Activated T-helper 9 cell treated with anti-CD3 and anti-CD28 coated beads, Interleukin-2, amount 50 U/mL, for 16 hours (primary cell): Measurements from ENCODE around the gene RAB24.
"Not testable (repeated sequence)": the region's sequence is repeated elsewhere in the genome, so short reads cannot be mapped to it uniquely, and the experiment has no call there.

Source experiments
- DNase-seq: peaks from one replicate; pipeline ENCODE4 v3.0.0-alpha.2; 2020; ENCODE audit warnings: low read depth

The RAB24 gene

GRCh38 chr5:177293819-177294581 lies 9.5 kb downstream of the RAB24 start:
- no peak for DNase-seq

- DNase-seq: no peak
These were observed 11.8 kb downstream of the RAB24 start for GRCh38 chr5:177291735-177292134.

- no peak for DNase-seq
These were observed 12.5 kb downstream of the RAB24 start for GRCh38 chr5:177290816-177291596.

GRCh38 chr5:177288191-177288590 lies 15.3 kb downstream of the RAB24 start:
- no peak for DNase-seq

DNA sequence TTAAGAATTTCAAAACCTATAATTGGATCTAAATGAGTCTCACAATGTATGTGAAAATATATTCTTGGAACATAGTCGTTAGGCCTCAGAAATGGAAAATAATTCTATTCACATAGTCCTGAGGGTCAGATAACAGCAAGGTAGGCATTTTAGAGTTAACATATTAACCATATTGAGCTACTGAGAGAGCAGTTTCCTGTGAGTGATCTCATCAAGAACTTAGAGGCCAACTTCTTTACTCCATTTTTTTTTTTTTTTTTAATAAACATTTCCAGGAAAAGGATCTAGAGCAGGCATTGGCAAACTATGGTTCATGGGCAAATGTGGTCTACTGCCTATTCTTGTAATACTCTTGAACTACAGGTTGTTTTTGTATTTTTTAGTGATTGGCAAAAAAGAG lies 26.6 kb downstream of the RAB24 start:
- DNase-seq: no peak

GRCh38 chr5:177275883-177276282 lies 27.6 kb downstream of the RAB24 start:
- no peak for DNase-seq

DNA sequence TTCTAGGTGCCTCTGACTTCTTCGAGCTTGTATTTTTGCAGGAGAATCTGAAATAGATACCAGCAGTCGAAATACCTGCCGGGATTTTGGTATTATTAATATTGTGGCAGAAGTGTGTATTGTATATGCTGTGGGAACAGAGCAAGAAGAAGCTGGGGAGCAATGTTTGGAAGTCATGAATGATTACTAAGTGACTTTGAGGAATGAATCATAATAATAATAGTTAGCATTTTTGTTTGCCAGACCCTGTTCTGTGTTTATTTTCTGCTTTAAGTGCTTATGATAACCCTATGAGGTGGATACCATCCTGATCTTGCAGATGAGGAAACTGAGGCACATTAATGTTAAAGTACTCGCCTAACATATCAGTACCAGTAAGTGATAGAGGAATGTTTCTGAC lies 32.4 kb downstream of the RAB24 start:
- DNase-seq: no peak

- DNase-seq: no peak
These were observed 32.9 kb downstream of the RAB24 start for GRCh38 chr5:177270653-177271052.

- DNase-seq: no peak
These were observed 33.5 kb downstream of the RAB24 start for GRCh38 chr5:177269976-177270375.

DNA sequence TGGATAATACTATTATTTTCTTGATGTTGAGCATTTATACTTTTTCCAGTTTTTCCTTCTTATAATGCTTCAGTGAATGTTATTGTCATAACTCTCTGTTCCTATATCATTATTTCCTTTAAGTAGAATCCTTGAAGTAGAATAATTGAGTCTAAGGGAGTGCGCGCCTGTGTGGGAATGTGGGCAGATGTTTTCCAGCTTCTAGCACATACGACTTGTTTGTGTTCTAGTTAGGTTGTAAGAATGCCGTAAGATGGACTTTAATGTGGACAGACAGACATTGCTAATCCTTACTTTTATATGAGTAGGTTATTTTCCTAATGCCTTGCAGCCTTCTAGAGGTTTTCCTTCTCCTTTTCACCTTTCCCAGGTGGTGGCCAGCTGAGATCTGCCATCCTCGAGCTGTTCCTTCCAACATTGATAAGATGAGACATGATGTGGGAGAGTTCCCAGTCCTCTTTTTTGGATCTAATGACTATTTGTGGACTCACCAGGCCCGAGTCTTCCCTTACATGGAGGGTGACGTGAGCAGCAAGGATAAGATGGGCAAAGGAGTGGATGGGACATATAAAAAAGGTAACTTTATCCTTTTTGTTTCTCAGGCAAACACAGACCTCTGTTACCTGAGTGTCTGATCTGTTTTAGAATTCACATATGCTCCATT lies 34.2 kb downstream of the RAB24 start:
- DNase-seq: no peak

DNA sequence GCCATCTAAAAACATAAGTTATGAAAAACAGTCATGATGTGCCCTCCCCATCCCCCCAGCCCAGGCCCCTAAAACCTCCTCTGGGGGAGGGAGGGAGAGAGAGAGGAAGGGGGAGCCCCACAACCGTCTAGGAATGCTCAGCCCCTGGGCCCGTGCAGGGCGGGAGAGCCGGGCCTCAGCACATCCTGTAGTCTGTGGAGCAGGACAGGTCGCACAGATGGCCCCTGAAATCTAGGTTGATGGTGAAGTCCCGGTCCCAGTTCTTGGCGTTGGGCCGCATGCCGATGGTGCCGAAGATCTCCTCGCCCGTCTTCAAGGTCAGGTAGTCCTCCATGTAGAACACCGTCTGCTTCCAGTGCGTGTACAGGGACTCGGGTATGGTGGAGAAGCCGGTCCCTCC lies 38.1 kb downstream of the RAB24 start:
- DNase-seq: no peak

DNA sequence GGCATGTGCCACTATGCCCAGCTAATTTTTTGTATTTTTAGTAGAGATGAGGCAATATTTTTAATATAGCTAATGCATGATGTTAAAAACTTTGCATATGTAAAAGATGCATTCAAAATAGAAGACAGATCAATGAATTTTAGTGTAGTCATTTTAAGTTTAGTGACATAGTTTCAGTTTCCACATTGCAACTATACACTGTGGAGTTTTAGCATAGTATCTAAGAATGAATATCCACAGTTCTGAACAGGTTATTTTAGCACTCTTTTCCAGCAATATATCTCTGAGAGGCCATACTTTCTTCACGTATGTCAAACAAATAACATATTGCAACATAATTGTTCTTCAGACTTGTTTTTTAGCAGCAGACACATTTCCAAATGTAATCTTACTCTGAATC lies 39.3 kb downstream of the RAB24 start:
- no peak for DNase-seq

GRCh38 chr5:177261510-177261909 lies 42.0 kb downstream of the RAB24 start:
- no peak for DNase-seq

GRCh38 chr5:177260961-177261360 lies 42.6 kb downstream of the RAB24 start:
- no peak for DNase-seq

DNA sequence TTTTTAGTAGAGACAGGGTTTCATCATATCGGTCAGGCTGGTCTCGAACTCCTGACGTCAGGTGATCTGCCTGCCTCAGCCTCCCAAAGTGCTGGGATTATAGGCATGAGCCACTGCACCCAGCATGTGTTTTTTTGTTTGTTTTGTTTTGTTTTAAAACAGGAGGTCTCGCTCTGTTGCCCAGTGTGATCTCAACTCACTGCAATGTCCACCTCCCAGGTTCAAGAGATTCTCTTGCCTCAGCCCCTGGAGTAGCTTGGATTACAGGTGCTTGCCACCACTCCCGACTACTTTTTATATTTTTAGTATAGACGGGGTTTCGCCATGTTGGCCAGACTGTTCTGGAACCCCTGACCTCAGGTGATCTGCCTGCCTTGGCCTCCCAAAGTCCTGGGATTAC lies 44.8 kb downstream of the RAB24 start:
- not testable (repeated sequence) for DNase-seq

DNA sequence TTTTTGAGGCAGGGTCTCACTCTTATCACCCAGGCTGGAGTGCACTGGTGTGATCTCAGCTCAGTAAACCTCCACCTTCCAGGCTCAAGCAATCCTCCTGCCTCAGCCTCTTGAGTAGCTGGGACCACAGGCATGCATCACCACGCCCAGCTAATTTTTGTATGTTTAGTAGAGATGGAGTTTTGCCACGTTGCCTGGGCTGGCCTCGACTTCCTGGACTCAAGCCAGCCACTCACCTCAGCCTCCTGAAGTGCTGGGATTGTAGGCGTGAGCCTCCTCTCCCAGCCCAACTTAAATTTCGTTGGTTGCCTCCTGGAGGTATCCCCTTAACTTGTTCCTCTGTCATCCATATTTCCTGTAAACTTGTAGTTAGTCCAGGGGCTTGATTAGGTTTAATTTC lies 47.2 kb downstream of the RAB24 start:
- no peak for DNase-seq

- DNase-seq: no peak
These were observed 50.3 kb downstream of the RAB24 start for GRCh38 chr5:177253252-177253651.
